ENCODE measurements around the gene AFAP1L1. TPM values are rescaled to one million over a fixed set of nuclear protein-coding genes. Genes with fewer than 3 reads are reported as not detected.

The AFAP1L1 gene
- total RNA-seq, 1 experiment from 2014 or later, result 19.6 TPM

DNA sequence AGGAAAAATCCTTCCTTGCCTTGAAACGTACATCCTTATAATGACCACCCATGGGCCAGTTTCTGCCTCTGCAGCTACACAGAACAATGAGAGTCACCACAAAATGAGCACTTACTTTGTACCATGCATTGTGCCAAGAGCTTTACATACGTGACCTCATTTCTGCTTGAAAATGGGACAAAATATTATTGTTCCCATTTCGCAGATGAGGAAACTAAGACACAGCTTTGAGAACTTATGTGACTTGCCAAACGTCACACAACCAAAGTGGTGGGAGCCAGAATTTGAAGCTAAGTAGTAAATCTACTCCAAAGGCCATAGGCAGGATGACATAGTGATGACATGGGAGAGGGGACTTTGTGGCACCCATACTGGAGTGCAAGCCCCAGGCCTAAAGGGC is 38.8 kb downstream of the AFAP1L1 start:
- no peak overlapping the region for H2AFZ ChIP-seq (ENCODE audit: low read length)
- ChIA-PET CTCF (no interaction called here), POLR2A (ENCODE audit: unreplicated experiment) (no interaction called here)
- no TSS peak for BruUV-seq (replicated peaks)
- no peak for DNase-seq
- TF ChIP-seq, protein P1, sequence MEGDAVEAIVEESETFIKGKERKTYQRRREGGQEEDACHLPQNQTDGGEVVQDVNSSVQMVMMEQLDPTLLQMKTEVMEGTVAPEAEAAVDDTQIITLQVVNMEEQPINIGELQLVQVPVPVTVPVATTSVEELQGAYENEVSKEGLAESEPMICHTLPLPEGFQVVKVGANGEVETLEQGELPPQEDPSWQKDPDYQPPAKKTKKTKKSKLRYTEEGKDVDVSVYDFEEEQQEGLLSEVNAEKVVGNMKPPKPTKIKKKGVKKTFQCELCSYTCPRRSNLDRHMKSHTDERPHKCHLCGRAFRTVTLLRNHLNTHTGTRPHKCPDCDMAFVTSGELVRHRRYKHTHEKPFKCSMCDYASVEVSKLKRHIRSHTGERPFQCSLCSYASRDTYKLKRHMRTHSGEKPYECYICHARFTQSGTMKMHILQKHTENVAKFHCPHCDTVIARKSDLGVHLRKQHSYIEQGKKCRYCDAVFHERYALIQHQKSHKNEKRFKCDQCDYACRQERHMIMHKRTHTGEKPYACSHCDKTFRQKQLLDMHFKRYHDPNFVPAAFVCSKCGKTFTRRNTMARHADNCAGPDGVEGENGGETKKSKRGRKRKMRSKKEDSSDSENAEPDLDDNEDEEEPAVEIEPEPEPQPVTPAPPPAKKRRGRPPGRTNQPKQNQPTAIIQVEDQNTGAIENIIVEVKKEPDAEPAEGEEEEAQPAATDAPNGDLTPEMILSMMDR (conservative IDR thresholded peaks at IDR 0.05; ENCODE audit: low read depth, low read length), result no peak
- no peak for TF ChIP-seq EZH2 (IDR thresholded peaks at IDR 0.05; ENCODE audit: low read length, unreplicated experiment)
- TF ChIP-seq EZH2phosphoT487 (IDR thresholded peaks at IDR 0.05; ENCODE audit: borderline replicate concordance, low read length), result no peak
- H3K4me1 ChIP-seq (ENCODE audit: insufficient read depth, low read length), result no peaks in the 10 kb centered on the region
- no peaks in the 10 kb centered on the region for H3K9me2 ChIP-seq (replicated peaks; ENCODE audit: low read length)
- no peak overlapping the region for H3K4me3 ChIP-seq (ENCODE audit: low read length)
- intact Hi-C loops (cut with micrococcal nuclease), result no loop called here
- H3K9ac ChIP-seq (ENCODE audit: low read length), result no peak overlapping the region
- H4K20me1 ChIP-seq (ENCODE audit: low read length), result no peaks in the 10 kb centered on the region
- no peaks in the 10 kb centered on the region for H3K27me3 ChIP-seq (ENCODE audit: low read length)
- no peak for ATAC-seq
- H3K9me3 ChIP-seq (ENCODE audit: low read length), result no peaks in the 10 kb centered on the region
- no peak overlapping the region for H3K27ac ChIP-seq (ENCODE audit: low read length)
- no peak overlapping the region for H3K4me2 ChIP-seq (ENCODE audit: low read length)
- H3K36me3 ChIP-seq (ENCODE audit: low read depth, low read length), result no peaks in the 10 kb centered on the region
- H3K79me2 ChIP-seq (ENCODE audit: low read length), result no peaks in the 10 kb centered on the region
- no peaks in the 10 kb centered on the region for H3F3A ChIP-seq (ENCODE audit: low read length, unreplicated experiment)

DNA sequence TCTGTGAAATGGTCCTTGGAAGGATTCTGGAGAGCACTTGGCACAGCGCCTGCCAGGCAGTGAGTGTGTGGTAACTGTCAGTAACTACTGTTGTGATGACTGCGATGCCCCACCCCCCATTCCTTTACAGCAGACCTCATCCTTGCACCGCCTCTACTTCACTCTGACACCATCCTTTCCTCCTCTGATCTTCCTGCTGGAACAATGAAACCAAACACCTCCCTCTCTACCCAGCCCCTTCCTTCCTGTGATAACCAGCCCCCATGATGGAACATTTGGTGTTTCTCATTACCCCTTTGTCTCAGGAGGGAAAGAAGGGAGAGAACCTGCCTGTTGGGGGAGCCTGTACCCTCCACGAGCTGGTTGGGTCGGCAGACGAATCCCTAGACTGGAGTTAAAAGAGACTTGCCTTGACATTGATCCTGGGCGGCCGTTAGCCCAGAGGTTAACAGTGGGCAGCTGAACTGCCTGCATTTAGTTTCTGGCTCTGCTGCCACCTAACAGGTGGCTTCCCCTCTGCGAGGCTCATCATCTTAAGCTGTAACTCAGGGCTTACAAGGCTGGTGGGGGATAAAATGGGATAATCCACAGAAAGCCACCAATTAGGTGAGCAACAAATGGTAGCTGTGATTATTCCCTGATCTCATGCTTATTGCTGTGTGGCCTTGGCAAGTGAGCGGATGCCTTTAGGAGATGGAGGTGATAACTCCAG is 39.4 kb downstream of the AFAP1L1 start:
- no peak overlapping the region for H2AFZ ChIP-seq (ENCODE audit: low read length)
- no peak overlapping the region for H3K4me3 ChIP-seq (ENCODE audit: low read length)
- intact Hi-C loops (cut with micrococcal nuclease), result no loop called here
- H3K9me3 ChIP-seq (ENCODE audit: low read length), result no peaks in the 10 kb centered on the region
- no peaks in the 10 kb centered on the region for H3K4me1 ChIP-seq (ENCODE audit: insufficient read depth, low read length)
- BruUV-seq (replicated peaks), result no TSS peak
- no peak overlapping the region for H3K4me2 ChIP-seq (ENCODE audit: low read length)
- DNase-seq (peak; percentile 33), ATAC-seq (no peak)
- no peaks in the 10 kb centered on the region for H3K27me3 ChIP-seq (ENCODE audit: low read length)
- no peaks in the 10 kb centered on the region for H3K79me2 ChIP-seq (ENCODE audit: low read length)
- H3F3A ChIP-seq (ENCODE audit: low read length, unreplicated experiment), result no peaks in the 10 kb centered on the region
- CTCF ChIA-PET, result no interaction called here
- no peak for TF ChIP-seq EZH2 (IDR thresholded peaks at IDR 0.05; ENCODE audit: low read length, unreplicated experiment)
- TF ChIP-seq, protein P1 (conservative IDR thresholded peaks at IDR 0.05; ENCODE audit: low read depth, low read length), result no peak
- TF ChIP-seq EZH2phosphoT487 (IDR thresholded peaks at IDR 0.05; ENCODE audit: borderline replicate concordance, low read length), result no peak
- no peaks in the 10 kb centered on the region for H3K9me2 ChIP-seq (replicated peaks; ENCODE audit: low read length)
- no peaks in the 10 kb centered on the region for H4K20me1 ChIP-seq (ENCODE audit: low read length)
- H3K9ac ChIP-seq (ENCODE audit: low read length), result no peak overlapping the region
- POLR2A ChIA-PET (ENCODE audit: unreplicated experiment), result interaction anchor here (0.6 kb wide), 1 partner anchor 47 kb away, joined by 5 read pairs; no protein-coding TSS in a partner anchor
- no peaks in the 10 kb centered on the region for H3K36me3 ChIP-seq (ENCODE audit: low read depth, low read length)
- no peak overlapping the region for H3K27ac ChIP-seq (ENCODE audit: low read length)

DNA sequence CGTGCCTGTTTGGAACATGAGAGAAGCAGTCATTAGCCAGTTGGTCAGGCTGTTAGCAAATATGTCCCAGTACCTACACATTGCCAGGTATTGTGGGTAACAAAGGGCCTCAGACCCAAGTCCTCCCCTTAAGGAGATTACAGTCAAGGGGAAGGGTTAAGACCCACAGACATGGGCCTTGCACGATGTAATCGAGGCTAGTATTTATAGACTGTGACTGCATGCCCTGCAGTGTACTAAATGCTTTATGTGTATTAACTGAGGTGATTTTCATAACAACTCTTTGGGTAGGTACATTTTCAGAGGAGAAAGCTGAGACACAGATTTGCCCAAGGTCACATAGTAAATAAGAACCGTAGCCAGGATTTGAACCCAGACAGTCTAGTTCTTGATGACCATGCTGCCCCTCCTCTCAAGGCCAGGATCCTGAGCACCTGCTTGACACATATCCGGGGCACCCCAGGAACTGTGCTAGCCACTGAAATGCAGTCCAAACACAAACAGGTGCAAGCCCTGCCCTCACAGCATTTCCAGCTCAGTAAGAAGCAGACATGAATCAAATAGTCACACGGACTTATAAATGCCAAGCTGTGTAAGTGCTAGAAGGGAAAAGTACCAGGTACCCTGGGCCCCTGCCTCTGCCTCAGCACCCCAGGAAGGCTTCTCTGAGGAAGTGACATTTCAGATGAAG is 41.6 kb downstream of the AFAP1L1 start:
- Histone ChIP-seq H3K36me3 (ENCODE audit: low read depth, low read length) (no peaks in the 10 kb centered on the region), H4K20me1 (ENCODE audit: low read length) (no peaks in the 10 kb centered on the region), H3K4me3 (ENCODE audit: low read length) (no peak overlapping the region), H3K27ac (ENCODE audit: low read length) (no peak overlapping the region), H3K9me2 (replicated peaks; ENCODE audit: low read length) (no peaks in the 10 kb centered on the region), H3K9me3 (ENCODE audit: low read length) (no peaks in the 10 kb centered on the region), H3K79me2 (ENCODE audit: low read length) (no peaks in the 10 kb centered on the region), H3K4me1 (ENCODE audit: insufficient read depth, low read length) (no peaks in the 10 kb centered on the region), H3F3A (ENCODE audit: low read length, unreplicated experiment) (no peaks in the 10 kb centered on the region), H2AFZ (ENCODE audit: low read length) (no peak overlapping the region), H3K4me2 (ENCODE audit: low read length) (no peak overlapping the region), H3K9ac (ENCODE audit: low read length) (no peak overlapping the region), H3K27me3 (ENCODE audit: low read length) (no peaks in the 10 kb centered on the region)
- POLR2A ChIA-PET (ENCODE audit: unreplicated experiment), result no interaction called here
- TF ChIP-seq, protein P1 (conservative IDR thresholded peaks at IDR 0.05; ENCODE audit: low read depth, low read length), result no peak
- TF ChIP-seq EZH2phosphoT487 (IDR thresholded peaks at IDR 0.05; ENCODE audit: borderline replicate concordance, low read length), result no peak
- no peak for TF ChIP-seq EZH2 (IDR thresholded peaks at IDR 0.05; ENCODE audit: low read length, unreplicated experiment)
- CTCF ChIA-PET, result interaction anchor here (0.6 kb wide), 1 partner anchor 44 kb away, joined by 8 read pairs; the partner anchor contains the start of gene PCYOX1L
- intact Hi-C loops (cut with micrococcal nuclease), result no loop called here
- DNase-seq, result no peak
- no peak for ATAC-seq
- BruUV-seq (replicated peaks), result no TSS peak
